Tibial artery (tissue), 4 donors: Measurements from ENCODE around the gene ADGRG3.

Experiments
- DNase-seq, 2 donors: peaks; one replicate each; pipeline ENCODE4 v3.0.0-alpha.2; 2019
- H3K27ac ChIP-seq, 2 donors: fragments of 200-600 bp; sonication (generic) in 1 of 2; 1 replicate in 1 of 2; 2 replicates in 1 of 2; pipeline ENCODE4 v1.5.1; 2018 to 2019; ENCODE audit warnings: mild to moderate bottlenecking in 1 of 2
- H3K27me3 ChIP-seq, 2 donors: fragments of 200-600 bp; sonication (generic) in 1 of 2; one replicate each; pipeline versions ENCODE4 v1.5.1 to v1.6.0; 2016 to 2019
- H3K36me3 ChIP-seq, 3 donors: fragments of 200-600 bp; sonication (generic) in 2 of 3; one replicate each; pipeline ENCODE4 v1.5.1; 2016 to 2019; ENCODE audit warnings: mild to moderate bottlenecking in 2 of 3
- H3K4me1 ChIP-seq, 4 donors: fragments of 200-600 bp; sonication (generic) in 2 of 4; 1 replicate in 3 of 4; 2 replicates in 1 of 4; pipeline ENCODE4 v1.5.1; 2016 to 2019
- H3K4me3 ChIP-seq, 2 donors: fragments of 200-600 bp; sonication (generic) in 1 of 2; 1 replicate in 1 of 2; 2 replicates in 1 of 2; pipeline ENCODE4 v1.5.1; 2018 to 2019; ENCODE audit warnings: mild to moderate bottlenecking in 2 of 2
- H3K9me3 ChIP-seq, 3 donors: fragments of 200-600 bp; sonication (generic) in 1 of 3; one replicate each; pipeline ENCODE4 v1.5.1; 2016 to 2019
- CTCF ChIP-seq, 2 experiments: fragments of 200-600 bp in 1 of 2; fragments of 450-650 bp in 1 of 2; IDR thresholded peaks; one replicate each; pipeline ENCODE4 v1.5.1; 2017 to 2019; ENCODE audit warnings: antibody characterized with exemption in 2 of 2, mild to moderate bottlenecking in 1 of 2, moderate library complexity in 1 of 2
- intact Hi-C: fragments of 100-400 bp; cut with DNase I; formaldehyde crosslinking; loops from one replicate; pipeline ENCODE4 v1.15.0; 2023; ENCODE audit warnings: low total_unique reads

The ADGRG3 gene

GRCh38 chr16:57653936-57654335 lies 14.2 kb upstream of the ADGRG3 start:
- TF ChIP-seq CTCF (IDR thresholded peaks at IDR 0.05), result no peak
- Histone ChIP-seq H3K27me3 (peaks cover 0 to 40% of the 10 kb centered on the region in 2 donors), H3K27ac (no peak overlapping the region), H3K4me1 (no peaks in the 10 kb centered on the region), H3K4me3 (no peak overlapping the region), H3K9me3 (no peaks in the 10 kb centered on the region), H3K36me3 (peaks cover 0 to 42% (median 0%) of the 10 kb centered on the region in 3 donors)
- no peak for DNase-seq
- intact Hi-C loops, result no loop called here

GRCh38 chr16:57656342-57656955 lies 11.7 kb upstream of the ADGRG3 start:
- Histone ChIP-seq H3K4me3 (no peak overlapping the region), H3K4me1 (no peaks in the 10 kb centered on the region), H3K36me3 (peaks cover 0 to 55% (median 0%) of the 10 kb centered on the region in 3 donors), H3K27ac (no peak overlapping the region), H3K9me3 (no peaks in the 10 kb centered on the region), H3K27me3 (peaks cover 0 to 26% of the 10 kb centered on the region in 2 donors)
- intact Hi-C loops, result no loop called here
- TF ChIP-seq CTCF (IDR thresholded peaks at IDR 0.05), result no peak
- DNase-seq, result no peak

GRCh38 chr16:57657228-57657627 lies 10.9 kb upstream of the ADGRG3 start:
- intact Hi-C loops, result no loop called here
- peaks cover 0 to 26% of the 10 kb centered on the region in 2 donors for H3K27me3 ChIP-seq
- no peak overlapping the region for H3K27ac ChIP-seq
- peaks cover 0 to 55% (median 0%) of the 10 kb centered on the region in 3 donors for H3K36me3 ChIP-seq
- no peak overlapping the region for H3K4me3 ChIP-seq
- DNase-seq, result no peak
- no peak for TF ChIP-seq CTCF (IDR thresholded peaks at IDR 0.05)
- no peaks in the 10 kb centered on the region for H3K9me3 ChIP-seq
- no peaks in the 10 kb centered on the region for H3K4me1 ChIP-seq

- H3K36me3 ChIP-seq, result peaks cover 0 to 59% (median 0%) of the 10 kb centered on the region in 3 donors
- no peaks in the 10 kb centered on the region for H3K9me3 ChIP-seq
- DNase-seq, result no peak
- intact Hi-C loops, result no loop called here
- no peak overlapping the region for H3K27ac ChIP-seq
- H3K4me1 ChIP-seq, result no peaks in the 10 kb centered on the region
- TF ChIP-seq CTCF (IDR thresholded peaks at IDR 0.05), result no peak
- peaks cover 0 to 16% of the 10 kb centered on the region in 2 donors for H3K27me3 ChIP-seq
- H3K4me3 ChIP-seq, result no peak overlapping the region
Measured at GRCh38 chr16:57658130-57658877, 9.8 kb upstream of the ADGRG3 start.

- intact Hi-C loops, result no loop called here
- H3K27me3 ChIP-seq, result peaks cover 0 to 16% of the 10 kb centered on the region in 2 donors
- DNase-seq, result no peak
- no peak overlapping the region for H3K27ac ChIP-seq
- no peak overlapping the region for H3K4me3 ChIP-seq
- no peaks in the 10 kb centered on the region for H3K9me3 ChIP-seq
- TF ChIP-seq CTCF (IDR thresholded peaks at IDR 0.05), result no peak
- H3K4me1 ChIP-seq, result no peaks in the 10 kb centered on the region
- H3K36me3 ChIP-seq, result peaks cover 0 to 67% (median 0%) of the 10 kb centered on the region in 3 donors
Measured at GRCh38 chr16:57658878-57659674, 9.0 kb upstream of the ADGRG3 start.
